ENCODE results near the gene OXER1.

The OXER1 gene

DNA sequence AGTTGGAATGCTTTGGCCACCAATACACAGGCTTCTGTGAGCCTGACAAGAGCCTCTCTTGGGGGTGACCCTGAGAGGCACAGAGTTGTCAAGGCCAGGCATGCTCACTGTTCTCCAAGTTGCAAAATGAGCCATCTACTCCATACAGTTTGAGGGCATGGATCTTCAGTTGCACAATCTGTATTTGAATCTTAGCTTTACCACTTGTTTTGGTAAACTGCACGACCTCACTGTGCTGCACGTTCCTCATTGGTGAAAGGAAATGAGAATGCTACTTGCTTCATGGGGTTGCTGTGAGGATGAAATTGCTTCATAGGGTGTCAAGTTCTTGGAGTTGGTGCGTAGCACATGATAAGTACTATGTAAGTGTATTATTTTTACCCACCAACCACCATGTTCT is 40.4 kb upstream of the OXER1 start (continued):
- no peak for TF ChIP-seq GLIS2 (tag by site-specific recombination; IDR thresholded peaks at IDR 0.05)
- no peak for TF ChIP-seq ZNF707 (tag by site-specific recombination; IDR thresholded peaks at IDR 0.05)
- TF ChIP-seq ZBTB17 (tag by site-specific recombination; IDR thresholded peaks at IDR 0.05), result no peak
- TF ChIP-seq SP2 (tag by site-specific recombination; IDR thresholded peaks at IDR 0.05), result no peak
- no peak for TF ChIP-seq ZNF112 (tag by site-specific recombination; IDR thresholded peaks at IDR 0.05)
- no peak for TF ChIP-seq ZNF571 (tag by site-specific recombination; IDR thresholded peaks at IDR 0.05)
- TF ChIP-seq, protein P1, sequence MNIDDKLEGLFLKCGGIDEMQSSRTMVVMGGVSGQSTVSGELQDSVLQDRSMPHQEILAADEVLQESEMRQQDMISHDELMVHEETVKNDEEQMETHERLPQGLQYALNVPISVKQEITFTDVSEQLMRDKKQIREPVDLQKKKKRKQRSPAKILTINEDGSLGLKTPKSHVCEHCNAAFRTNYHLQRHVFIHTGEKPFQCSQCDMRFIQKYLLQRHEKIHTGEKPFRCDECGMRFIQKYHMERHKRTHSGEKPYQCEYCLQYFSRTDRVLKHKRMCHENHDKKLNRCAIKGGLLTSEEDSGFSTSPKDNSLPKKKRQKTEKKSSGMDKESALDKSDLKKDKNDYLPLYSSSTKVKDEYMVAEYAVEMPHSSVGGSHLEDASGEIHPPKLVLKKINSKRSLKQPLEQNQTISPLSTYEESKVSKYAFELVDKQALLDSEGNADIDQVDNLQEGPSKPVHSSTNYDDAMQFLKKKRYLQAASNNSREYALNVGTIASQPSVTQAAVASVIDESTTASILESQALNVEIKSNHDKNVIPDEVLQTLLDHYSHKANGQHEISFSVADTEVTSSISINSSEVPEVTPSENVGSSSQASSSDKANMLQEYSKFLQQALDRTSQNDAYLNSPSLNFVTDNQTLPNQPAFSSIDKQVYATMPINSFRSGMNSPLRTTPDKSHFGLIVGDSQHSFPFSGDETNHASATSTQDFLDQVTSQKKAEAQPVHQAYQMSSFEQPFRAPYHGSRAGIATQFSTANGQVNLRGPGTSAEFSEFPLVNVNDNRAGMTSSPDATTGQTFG (tag by site-specific recombination; IDR thresholded peaks at IDR 0.05; ENCODE audit: borderline replicate concordance), result no peak

DNA sequence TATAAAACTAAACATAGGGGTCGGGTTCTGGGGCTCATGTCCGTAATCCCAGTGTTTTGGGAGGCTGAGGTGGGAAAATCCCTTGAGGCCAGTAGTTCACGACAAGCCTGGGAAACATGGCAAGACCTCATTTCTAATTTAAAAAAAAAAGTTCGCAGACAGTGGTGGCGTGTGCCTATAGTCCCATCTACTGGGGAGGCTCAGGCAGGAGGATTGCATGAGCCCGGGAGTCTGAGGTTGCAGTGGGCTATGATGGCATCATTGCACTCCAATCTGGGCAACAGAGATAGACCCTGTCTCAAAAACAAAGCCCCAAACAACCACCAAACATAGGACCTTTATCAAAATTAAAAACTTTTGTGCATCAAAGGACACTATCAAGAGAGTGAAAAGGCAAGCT is 38.2 kb upstream of the OXER1 start:
- no peak overlapping the region for H3K27ac ChIP-seq (ENCODE audit: extremely low read depth, low read depth, low read length)
- no peaks in the 10 kb centered on the region for H3K9me3 ChIP-seq (ENCODE audit: control insufficient read depth, insufficient read depth, low read depth, low read length)
- ChIA-PET POLR2A (no interaction called here), CTCF (no interaction called here)
- H3K4me3 ChIP-seq (ENCODE audit: low read depth, low read length), result no peak overlapping the region
- TF ChIP-seq ZSCAN16 (tag by site-specific recombination; IDR thresholded peaks at IDR 0.05) (no peak), ZNF169 (tag by site-specific recombination; IDR thresholded peaks at IDR 0.05) (no peak), SALL2 (tag by site-specific recombination; IDR thresholded peaks at IDR 0.05; ENCODE audit: borderline replicate concordance) (no peak), ZNF501 (tag by site-specific recombination; IDR thresholded peaks at IDR 0.05) (no peak), ZNF629 (tag by site-specific recombination; IDR thresholded peaks at IDR 0.05) (no peak), ZNF311 (tag by site-specific recombination; IDR thresholded peaks at IDR 0.05; ENCODE audit: borderline replicate concordance) (no peak), BCL11A (tag by site-specific recombination; IDR thresholded peaks at IDR 0.05; ENCODE audit: low read depth) (no peak), ZNF341 (tag by site-specific recombination; IDR thresholded peaks at IDR 0.05; ENCODE audit: low read depth) (no peak), OSR2 (tag by site-specific recombination; IDR thresholded peaks at IDR 0.05) (no peak), ZNF76 (tag by site-specific recombination; IDR thresholded peaks at IDR 0.05; ENCODE audit: borderline replicate concordance, low read depth) (no peak)
- TF ChIP-seq, protein P2, sequence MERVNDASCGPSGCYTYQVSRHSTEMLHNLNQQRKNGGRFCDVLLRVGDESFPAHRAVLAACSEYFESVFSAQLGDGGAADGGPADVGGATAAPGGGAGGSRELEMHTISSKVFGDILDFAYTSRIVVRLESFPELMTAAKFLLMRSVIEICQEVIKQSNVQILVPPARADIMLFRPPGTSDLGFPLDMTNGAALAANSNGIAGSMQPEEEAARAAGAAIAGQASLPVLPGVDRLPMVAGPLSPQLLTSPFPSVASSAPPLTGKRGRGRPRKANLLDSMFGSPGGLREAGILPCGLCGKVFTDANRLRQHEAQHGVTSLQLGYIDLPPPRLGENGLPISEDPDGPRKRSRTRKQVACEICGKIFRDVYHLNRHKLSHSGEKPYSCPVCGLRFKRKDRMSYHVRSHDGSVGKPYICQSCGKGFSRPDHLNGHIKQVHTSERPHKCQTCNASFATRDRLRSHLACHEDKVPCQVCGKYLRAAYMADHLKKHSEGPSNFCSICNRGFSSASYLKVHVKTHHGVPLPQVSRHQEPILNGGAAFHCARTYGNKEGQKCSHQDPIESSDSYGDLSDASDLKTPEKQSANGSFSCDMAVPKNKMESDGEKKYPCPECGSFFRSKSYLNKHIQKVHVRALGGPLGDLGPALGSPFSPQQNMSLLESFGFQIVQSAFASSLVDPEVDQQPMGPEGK (tag by site-specific recombination; IDR thresholded peaks at IDR 0.05), result no peak
- TF ChIP-seq, protein P3, sequence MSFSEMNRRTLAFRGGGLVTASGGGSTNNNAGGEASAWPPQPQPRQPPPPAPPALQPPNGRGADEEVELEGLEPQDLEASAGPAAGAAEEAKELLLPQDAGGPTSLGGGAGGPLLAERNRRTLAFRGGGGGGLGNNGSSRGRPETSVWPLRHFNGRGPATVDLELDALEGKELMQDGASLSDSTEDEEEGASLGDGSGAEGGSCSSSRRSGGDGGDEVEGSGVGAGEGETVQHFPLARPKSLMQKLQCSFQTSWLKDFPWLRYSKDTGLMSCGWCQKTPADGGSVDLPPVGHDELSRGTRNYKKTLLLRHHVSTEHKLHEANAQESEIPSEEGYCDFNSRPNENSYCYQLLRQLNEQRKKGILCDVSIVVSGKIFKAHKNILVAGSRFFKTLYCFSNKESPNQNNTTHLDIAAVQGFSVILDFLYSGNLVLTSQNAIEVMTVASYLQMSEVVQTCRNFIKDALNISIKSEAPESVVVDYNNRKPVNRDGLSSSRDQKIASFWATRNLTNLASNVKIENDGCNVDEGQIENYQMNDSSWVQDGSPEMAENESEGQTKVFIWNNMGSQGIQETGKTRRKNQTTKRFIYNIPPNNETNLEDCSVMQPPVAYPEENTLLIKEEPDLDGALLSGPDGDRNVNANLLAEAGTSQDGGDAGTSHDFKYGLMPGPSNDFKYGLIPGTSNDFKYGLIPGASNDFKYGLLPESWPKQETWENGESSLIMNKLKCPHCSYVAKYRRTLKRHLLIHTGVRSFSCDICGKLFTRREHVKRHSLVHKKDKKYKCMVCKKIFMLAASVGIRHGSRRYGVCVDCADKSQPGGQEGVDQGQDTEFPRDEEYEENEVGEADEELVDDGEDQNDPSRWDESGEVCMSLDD (tag by site-specific recombination; IDR thresholded peaks at IDR 0.05), result no peak
- TF ChIP-seq, protein P4, sequence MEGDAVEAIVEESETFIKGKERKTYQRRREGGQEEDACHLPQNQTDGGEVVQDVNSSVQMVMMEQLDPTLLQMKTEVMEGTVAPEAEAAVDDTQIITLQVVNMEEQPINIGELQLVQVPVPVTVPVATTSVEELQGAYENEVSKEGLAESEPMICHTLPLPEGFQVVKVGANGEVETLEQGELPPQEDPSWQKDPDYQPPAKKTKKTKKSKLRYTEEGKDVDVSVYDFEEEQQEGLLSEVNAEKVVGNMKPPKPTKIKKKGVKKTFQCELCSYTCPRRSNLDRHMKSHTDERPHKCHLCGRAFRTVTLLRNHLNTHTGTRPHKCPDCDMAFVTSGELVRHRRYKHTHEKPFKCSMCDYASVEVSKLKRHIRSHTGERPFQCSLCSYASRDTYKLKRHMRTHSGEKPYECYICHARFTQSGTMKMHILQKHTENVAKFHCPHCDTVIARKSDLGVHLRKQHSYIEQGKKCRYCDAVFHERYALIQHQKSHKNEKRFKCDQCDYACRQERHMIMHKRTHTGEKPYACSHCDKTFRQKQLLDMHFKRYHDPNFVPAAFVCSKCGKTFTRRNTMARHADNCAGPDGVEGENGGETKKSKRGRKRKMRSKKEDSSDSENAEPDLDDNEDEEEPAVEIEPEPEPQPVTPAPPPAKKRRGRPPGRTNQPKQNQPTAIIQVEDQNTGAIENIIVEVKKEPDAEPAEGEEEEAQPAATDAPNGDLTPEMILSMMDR (tag by site-specific recombination; IDR thresholded peaks at IDR 0.05), result no peak
- TF ChIP-seq, protein P5, sequence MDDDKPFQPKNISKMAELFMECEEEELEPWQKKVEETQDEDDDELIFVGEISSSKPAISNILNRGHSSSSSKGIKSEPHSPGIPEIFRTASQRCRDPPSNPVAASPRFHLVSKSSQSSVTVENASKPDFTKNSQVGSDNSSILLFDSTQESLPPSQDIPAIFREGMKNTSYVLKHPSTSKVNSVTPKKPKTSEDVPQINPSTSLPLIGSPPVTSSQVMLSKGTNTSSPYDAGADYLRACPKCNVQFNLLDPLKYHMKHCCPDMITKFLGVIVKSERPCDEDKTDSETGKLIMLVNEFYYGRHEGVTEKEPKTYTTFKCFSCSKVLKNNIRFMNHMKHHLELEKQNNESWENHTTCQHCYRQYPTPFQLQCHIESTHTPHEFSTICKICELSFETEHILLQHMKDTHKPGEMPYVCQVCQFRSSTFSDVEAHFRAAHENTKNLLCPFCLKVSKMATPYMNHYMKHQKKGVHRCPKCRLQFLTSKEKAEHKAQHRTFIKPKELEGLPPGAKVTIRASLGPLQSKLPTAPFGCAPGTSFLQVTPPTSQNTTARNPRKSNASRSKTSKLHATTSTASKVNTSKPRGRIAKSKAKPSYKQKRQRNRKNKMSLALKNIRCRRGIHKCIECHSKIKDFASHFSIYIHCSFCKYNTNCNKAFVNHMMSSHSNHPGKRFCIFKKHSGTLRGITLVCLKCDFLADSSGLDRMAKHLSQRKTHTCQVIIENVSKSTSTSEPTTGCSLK (tag by site-specific recombination; IDR thresholded peaks at IDR 0.05), result no peak
- H3K36me3 ChIP-seq (ENCODE audit: control insufficient read depth in 2 of 2, insufficient read depth in 1 of 2, low read length in 2 of 2), result no peaks in the 10 kb centered on the region
- no peaks in the 10 kb centered on the region for H3K4me1 ChIP-seq (ENCODE audit: control insufficient read depth, insufficient read depth, low read length)

Data from HEK293 (cell line).